GM10266 (cell line): Measurements from ENCODE around the gene CPSF7.
A peak's percentile ranks its signal among the peaks of the same experiment; 100 is the strongest.

Source experiments
- DNase-seq: peaks from one replicate; pipeline ENCODE4 v3.0.0; 2012; ENCODE audit errors: extremely low spot score
- CTCF ChIP-seq: IDR thresholded peaks from 2 replicates; pipeline ENCODE4 v1.5.1; 2012; ENCODE audit warnings: mild to moderate bottlenecking, low read depth; ENCODE audit not compliant: control insufficient read depth, insufficient read depth; ENCODE audit errors: missing control alignments

CPSF7 gene

GRCh38 chr11:61429691-61430582, at the start of gene CPSF7, which contains the start of gene SDHAF2:
Gene CPSF7, minus strand, starts transcription at chr11:61429975. Its CDS starts 740 bp downstream, at chr11:61429235.
Gene SDHAF2, plus strand, starts transcription at chr11:61430124. Its CDS starts 23 bp downstream, at chr11:61430147.
- TF ChIP-seq CTCF = no peak
- DNase-seq = peak; percentile 97

GRCh38 chr11:61477727-61478148, 48.0 kb upstream of the CPSF7 start:
- peak; percentile 73 for DNase-seq
- peak; percentile 92 for TF ChIP-seq CTCF

GRCh38 chr11:61477126-61477525, 47.4 kb upstream of the CPSF7 start:
- DNase-seq = no peak
- TF ChIP-seq CTCF = no peak

GRCh38 chr11:61476371-61476770, 46.6 kb upstream of the CPSF7 start:
- no peak for TF ChIP-seq CTCF
- DNase-seq = no peak

- no peak for DNase-seq
- TF ChIP-seq CTCF = no peak
These were observed 45.7 kb upstream of the CPSF7 start for GRCh38 chr11:61475433-61475832.

GRCh38 chr11:61474013-61474643, 44.4 kb upstream of the CPSF7 start:
- DNase-seq = no peak
- TF ChIP-seq CTCF = no peak
